ENCODE measurements around the gene SGCD. TPM values are rescaled to one million over a fixed set of nuclear protein-coding genes. Genes with fewer than 3 reads are reported as not detected.

SGCD gene
- total and polyA plus RNA-seq, 9 of the 15 experiments (the other 6 are each of a cell fraction or from before 2014, with no cell fraction given), result not detected

- TF ChIP-seq ZNF785 (CRISPR knock-in tag; IDR thresholded peaks at IDR 0.05) (no peak), MEIS2 (IDR thresholded peaks at IDR 0.05; ENCODE audit: partially characterized antibody) (no peak), ZNF224 (CRISPR knock-in tag; IDR thresholded peaks at IDR 0.05) (no peak), ZNF583 (CRISPR knock-in tag; IDR thresholded peaks at IDR 0.05) (no peak), RBM15 (IDR thresholded peaks at IDR 0.05; ENCODE audit: insufficient read depth, low read length) (no peak), ZNF41 (CRISPR knock-in tag; conservative IDR thresholded peaks at IDR 0.05) (no peak)
These were observed 73.4 kb downstream of the SGCD start (continued) for GRCh38 chr5:156400231-156400986.

GRCh38 chr5:156401804-156402203 lies 74.8 kb downstream of the SGCD start:
- Histone ChIP-seq H3K4me2 (ENCODE audit: insufficient read depth, low read length) (no peak overlapping the region), H3K9ac (ENCODE audit: insufficient read depth in 1 of 2, low read depth in 2 of 2, low read length in 2 of 2) (no peak overlapping the region), H3K36me3 (ENCODE audit: control insufficient read depth, insufficient read depth, low read length) (no peaks in the 10 kb centered on the region), H3K27ac (ENCODE audit: extremely low read depth, low read depth, low read length) (no peak overlapping the region), H3K9me3 (replicated peaks; ENCODE audit: control insufficient read depth, insufficient read depth, low read depth, low read length) (no peaks in the 10 kb centered on the region; the same call in 1 of the 2 replicates), H3K4me3 (no peak overlapping the region), H2AFZ (ENCODE audit: low read depth, low read length) (no peak overlapping the region), H4K20me1 (replicated peaks; ENCODE audit: control insufficient read depth, insufficient read depth, low read length) (no peaks in the 10 kb centered on the region), H3K9me1 (ENCODE audit: control insufficient read depth, insufficient read depth, low read length) (no peaks in the 10 kb centered on the region), H3K4me1 (replicated peaks in 1 of 2; ENCODE audit: control insufficient read depth in 2 of 2, insufficient read depth in 2 of 2, low read length in 2 of 2) (no peaks in the 10 kb centered on the region), H3K27me3 (ENCODE audit: control insufficient read depth in 2 of 2, insufficient read depth in 2 of 2, low read length in 2 of 2) (no peaks in the 10 kb centered on the region), H3K79me2 (ENCODE audit: control insufficient read depth, insufficient read depth, low read length) (no peaks in the 10 kb centered on the region)
- in situ Hi-C loops (cut with MboI) (no loop called here), intact Hi-C loops (cut with micrococcal nuclease) (no loop called here)
- FAIRE-seq (no peak), DNase-seq (ENCODE audit: extremely low read depth in 1 of 4, low spot score in 3 of 4) (no peak), ATAC-seq (no peak)
- BruUV-seq (replicated peaks), result no TSS peak
- CTCF ChIA-PET (ENCODE audit: low intra/inter-chr PET ratio), result no interaction called here
- 0% methylated on average over 4 of the region's 4 CpGs for WGBS (ENCODE audit: insufficient coverage, low coverage, missing lambda C conversion rate)
- POLR2A ChIA-PET, result no interaction called here
- TF ChIP-seq ZNF324 (CRISPR knock-in tag; IDR thresholded peaks at IDR 0.05), result no peak
- TF ChIP-seq TAL1 (IDR thresholded peaks at IDR 0.05), result no peak
- TF ChIP-seq ZBTB17 (CRISPR knock-in tag; IDR thresholded peaks at IDR 0.05), result no peak
- TF ChIP-seq SNIP1 (IDR thresholded peaks at IDR 0.05; ENCODE audit: low read depth), result no peak
- TF ChIP-seq MCM7 (IDR thresholded peaks at IDR 0.05), result no peak
- no peak for TF ChIP-seq ZNF589 (CRISPR knock-in tag; IDR thresholded peaks at IDR 0.05; ENCODE audit: low read depth)
- no peak for TF ChIP-seq FOXM1 (IDR thresholded peaks at IDR 0.05; ENCODE audit: low read depth)
- TF ChIP-seq FOXM1 (CRISPR knock-in tag; IDR thresholded peaks at IDR 0.05; ENCODE audit: low read depth), result no peak
- no peak for TF ChIP-seq NFE2 (IDR thresholded peaks at IDR 0.05; ENCODE audit: low read depth)
- no peak for TF ChIP-seq ESRRA (IDR thresholded peaks at IDR 0.05; ENCODE audit: borderline replicate concordance, low read depth)
- no peak for TF ChIP-seq SRSF9 (IDR thresholded peaks at IDR 0.05; ENCODE audit: borderline replicate concordance, low read depth, low read length)
- TF ChIP-seq CTCF (IDR thresholded peaks at IDR 0.05 in 2 of 3, conservative IDR thresholded peaks at IDR 0.05 in 1 of 3; ENCODE audit: insufficient read depth in 2 of 3, low read depth in 1 of 3, low read length in 3 of 3), result no peak
- no peak for TF ChIP-seq ZNF384 (IDR thresholded peaks at IDR 0.05; ENCODE audit: low read depth, low read length)
- TF ChIP-seq ZBTB34 (CRISPR knock-in tag; IDR thresholded peaks at IDR 0.05), result no peak
- TF ChIP-seq MIER1 (IDR thresholded peaks at IDR 0.05; ENCODE audit: low read depth), result no peak
- TF ChIP-seq PTRF (tag; IDR thresholded peaks at IDR 0.05), result no peak
